Retinal pigment epithelial cell (primary cell): ENCODE results near the gene CHST12.

Experiments used
- DNase-seq: peaks from one replicate; pipeline ENCODE4 v3.0.0-alpha.2; 2010; ENCODE audit warnings: low read depth
- H3K4me3 ChIP-seq: 2 replicates; pipeline ENCODE4 v1.5.1; 2011; ENCODE audit warnings: mild to moderate bottlenecking, low read length, control low read depth, moderate library complexity
- TF ChIP-seq, protein P1 (sequence below): conservative IDR thresholded peaks from 2 replicates; pipeline ENCODE4 v1.5.1; 2011; ENCODE audit warnings: low read depth, low read length, control low read depth, inconsistent platforms

The CHST12 gene

DNA sequence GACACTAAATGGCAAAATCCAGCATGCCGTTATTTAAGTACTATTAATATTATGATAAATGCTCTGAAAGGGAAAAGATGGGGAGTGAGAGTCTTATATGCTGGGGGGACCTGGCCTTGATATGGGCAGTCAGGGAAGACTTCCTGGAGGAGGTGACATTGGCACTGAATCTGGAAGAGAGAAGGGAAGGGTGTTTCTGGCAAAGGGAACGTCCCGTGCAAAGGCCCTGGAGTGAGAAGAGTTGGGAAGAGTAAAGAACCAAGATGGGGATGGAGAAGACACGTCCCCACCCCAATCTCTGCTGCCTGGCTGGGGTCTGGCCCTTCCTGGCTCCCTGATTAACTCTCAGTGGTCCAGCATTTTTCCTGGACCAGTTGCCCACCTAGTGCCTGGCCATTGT, 77.8 kb downstream of the CHST12 start:
- TF ChIP-seq, protein P1, sequence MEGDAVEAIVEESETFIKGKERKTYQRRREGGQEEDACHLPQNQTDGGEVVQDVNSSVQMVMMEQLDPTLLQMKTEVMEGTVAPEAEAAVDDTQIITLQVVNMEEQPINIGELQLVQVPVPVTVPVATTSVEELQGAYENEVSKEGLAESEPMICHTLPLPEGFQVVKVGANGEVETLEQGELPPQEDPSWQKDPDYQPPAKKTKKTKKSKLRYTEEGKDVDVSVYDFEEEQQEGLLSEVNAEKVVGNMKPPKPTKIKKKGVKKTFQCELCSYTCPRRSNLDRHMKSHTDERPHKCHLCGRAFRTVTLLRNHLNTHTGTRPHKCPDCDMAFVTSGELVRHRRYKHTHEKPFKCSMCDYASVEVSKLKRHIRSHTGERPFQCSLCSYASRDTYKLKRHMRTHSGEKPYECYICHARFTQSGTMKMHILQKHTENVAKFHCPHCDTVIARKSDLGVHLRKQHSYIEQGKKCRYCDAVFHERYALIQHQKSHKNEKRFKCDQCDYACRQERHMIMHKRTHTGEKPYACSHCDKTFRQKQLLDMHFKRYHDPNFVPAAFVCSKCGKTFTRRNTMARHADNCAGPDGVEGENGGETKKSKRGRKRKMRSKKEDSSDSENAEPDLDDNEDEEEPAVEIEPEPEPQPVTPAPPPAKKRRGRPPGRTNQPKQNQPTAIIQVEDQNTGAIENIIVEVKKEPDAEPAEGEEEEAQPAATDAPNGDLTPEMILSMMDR = no peak
- no peak for DNase-seq
- no peak overlapping the region for H3K4me3 ChIP-seq

DNA sequence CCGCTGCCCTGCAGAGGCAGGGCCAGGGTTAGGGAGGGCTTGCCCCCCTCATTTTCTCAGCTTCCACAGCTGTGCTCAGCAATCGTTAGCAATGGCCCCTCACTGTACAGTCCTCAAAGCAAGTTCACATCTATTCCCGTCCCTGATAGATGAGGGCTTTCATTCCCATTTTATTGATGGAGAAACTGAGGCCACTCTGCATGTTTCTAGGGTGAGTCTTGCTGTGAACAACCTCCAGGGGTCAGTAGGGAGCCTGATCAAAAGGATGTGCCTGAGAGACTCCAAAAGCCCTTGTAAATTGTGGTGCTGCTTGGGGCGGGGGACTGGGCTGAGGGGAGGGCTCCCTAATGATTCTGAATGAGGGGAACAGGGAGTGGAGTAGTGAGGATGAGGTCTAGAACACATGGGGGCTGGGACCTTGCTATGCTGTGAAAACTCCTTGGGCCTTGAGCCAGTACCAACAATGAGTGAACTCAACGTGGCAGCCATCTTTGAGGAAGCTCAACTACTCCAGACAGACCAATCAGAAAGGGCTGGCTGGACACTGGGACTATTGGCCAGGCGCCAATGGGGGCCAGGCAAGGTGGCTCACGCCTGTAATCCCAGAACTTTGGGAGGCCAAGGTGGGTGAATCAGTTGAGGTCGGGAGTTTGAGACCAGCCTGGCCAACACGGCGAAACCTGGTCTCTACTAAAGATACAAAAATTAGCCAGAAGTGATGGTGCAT, 79.5 kb downstream of the CHST12 start:
- no peak overlapping the region for H3K4me3 ChIP-seq
- TF ChIP-seq, protein P1 = no peak
- DNase-seq = no peak

DNA sequence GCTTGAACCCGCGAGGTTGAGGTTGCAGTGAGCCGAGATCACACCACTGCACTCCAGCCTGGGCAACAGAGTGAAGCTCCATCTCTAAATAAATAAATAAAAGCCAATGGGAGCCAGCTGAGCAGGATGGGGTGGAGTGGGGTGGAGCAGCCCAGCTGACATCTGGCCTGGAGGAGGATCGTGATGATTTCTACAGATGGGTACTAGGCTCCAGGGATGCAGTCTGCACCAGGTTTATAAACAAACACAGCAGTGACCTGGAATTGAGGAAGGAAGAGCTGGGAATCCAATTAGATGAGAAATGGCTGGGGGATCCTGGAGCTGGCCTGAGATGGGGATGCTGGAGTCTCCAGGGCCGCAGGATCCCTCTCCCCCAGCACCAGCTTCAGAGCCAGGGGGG, 80.1 kb downstream of the CHST12 start:
- no peak for DNase-seq
- no peak overlapping the region for H3K4me3 ChIP-seq
- TF ChIP-seq, protein P1 = no peak

DNA sequence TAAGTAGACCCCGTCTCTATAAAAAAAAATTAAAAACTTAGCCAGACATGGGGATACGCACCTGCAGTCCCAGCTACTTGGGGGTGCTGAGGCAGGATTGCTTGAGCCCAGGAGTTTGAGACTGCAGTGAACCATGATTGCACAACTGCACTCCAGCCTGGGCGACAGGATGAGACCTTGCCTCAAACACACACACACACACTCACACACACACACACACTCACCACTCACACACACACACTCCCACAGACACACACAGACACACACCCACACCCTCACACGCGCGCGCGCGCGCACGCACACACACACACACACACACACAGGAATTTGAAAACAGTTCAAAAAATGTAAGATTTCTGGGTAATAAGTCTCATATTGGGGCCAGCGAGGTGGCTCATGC, 81.5 kb downstream of the CHST12 start:
- H3K4me3 ChIP-seq = no peak overlapping the region
- TF ChIP-seq, protein P1 = no peak
- DNase-seq = no peak

DNA sequence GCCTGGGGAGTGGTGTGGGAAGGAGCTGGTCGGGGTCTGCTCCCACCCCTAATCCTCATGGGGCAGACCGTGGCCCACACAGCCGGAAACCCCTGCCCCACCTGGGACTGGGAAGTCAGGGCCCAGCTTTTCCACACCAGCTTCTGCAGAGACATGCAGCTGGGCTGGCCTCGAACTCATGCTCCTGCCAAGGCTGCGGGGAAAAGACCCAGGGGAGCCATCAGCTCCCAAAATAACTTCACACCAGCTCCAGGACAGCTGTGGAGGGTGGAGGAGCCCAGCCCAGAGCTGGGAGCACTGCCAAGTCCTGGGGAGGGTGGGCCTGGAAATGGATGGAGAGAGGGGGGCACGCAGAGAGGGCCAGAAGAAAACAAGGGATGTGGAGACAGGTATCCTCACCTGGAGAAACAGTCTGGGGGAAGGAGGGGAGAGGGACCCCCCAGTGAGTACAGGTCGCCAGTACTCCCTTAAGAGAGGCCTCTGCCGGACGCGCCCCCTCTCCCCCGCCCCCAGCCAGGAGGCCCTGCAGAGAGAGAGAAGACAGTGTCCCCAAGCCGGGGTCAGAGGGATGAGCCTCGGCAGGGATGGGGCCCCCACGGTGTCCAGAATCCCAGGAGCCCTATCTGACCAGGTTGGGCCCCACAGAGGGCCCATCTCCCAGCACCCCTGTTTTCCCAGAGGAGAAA, 84.3 kb downstream of the CHST12 start:
- H3K4me3 ChIP-seq = no peak overlapping the region
- TF ChIP-seq, protein P1 = no peak
- DNase-seq = no peak

DNA sequence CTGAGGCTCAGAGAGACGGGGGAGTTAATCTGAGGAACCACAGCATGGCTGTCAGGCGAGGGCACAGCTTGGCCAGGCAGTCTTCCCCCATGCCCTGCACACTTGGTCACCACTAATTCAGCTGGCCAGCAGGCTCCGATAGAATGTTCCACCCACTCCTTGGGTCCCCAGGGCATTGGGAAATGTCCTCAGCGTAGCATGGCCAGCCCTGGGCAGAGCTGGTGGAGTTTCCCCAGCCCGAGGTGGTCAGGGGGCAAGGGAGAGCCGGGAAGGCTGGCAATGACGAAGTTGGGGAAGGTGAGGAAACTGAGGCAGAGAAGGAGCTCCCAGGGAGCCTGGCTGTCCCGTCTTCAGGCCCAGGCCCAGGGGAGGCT, 84.8 kb downstream of the CHST12 start:
- TF ChIP-seq, protein P1 = no peak
- DNase-seq = no peak
- H3K4me3 ChIP-seq = no peak overlapping the region

DNA sequence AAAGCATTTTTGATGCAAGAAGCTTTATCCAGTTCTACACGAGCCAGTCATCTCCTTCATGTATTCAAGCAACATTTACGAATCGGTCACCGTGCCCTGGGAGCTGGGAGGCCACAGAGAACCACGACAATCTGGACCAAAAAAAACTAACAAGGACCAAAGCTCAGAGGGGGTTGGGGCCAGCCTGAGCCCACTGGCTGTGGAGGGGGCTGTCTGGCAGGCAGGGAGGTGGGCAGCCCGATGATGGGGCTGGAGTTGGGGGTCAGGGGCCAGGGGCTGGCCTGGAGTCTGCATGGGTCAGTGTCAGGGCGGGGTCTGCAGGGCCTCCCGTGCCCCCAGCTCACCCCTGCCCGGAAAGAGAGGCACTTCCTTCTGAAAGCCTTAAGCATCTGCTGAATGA, 85.3 kb downstream of the CHST12 start:
- TF ChIP-seq, protein P1 = no peak

More for the DNA sequence above, 85.3 kb downstream of the CHST12 start:
- no peak for DNase-seq
- H3K4me3 ChIP-seq = no peak overlapping the region
